GM06990 (cell line): Measurements from ENCODE around the gene CLGN.

Experiments used
- DNase-seq: peaks from one replicate; pipeline ENCODE4 v3.0.0-alpha.2; 2011; ENCODE audit not compliant: insufficient read length; ENCODE audit errors: extremely low read depth
- H3K27me3 ChIP-seq: replicated peaks from 2 replicates; pipeline ENCODE4 v1.6.0; 2011; ENCODE audit warnings: low read length; ENCODE audit not compliant: control insufficient read depth, insufficient read depth
- H3K36me3 ChIP-seq: 2 replicates; pipeline ENCODE4 v1.5.1; 2011; ENCODE audit warnings: low read length; ENCODE audit not compliant: control insufficient read depth, insufficient read depth
- H3K4me3 ChIP-seq: replicated peaks from 2 replicates; pipeline ENCODE4 v1.5.1; 2011; ENCODE audit warnings: low read depth, mild to moderate bottlenecking, control low read depth, low read length
- TF ChIP-seq, protein P1 (sequence below): IDR thresholded peaks from 2 replicates; pipeline ENCODE4 v1.5.1; 2011; ENCODE audit warnings: low read length, control low read depth, mild to moderate bottlenecking, inconsistent platforms; ENCODE audit not compliant: insufficient read depth, poor library complexity, severe bottlenecking

Gene CLGN

DNA sequence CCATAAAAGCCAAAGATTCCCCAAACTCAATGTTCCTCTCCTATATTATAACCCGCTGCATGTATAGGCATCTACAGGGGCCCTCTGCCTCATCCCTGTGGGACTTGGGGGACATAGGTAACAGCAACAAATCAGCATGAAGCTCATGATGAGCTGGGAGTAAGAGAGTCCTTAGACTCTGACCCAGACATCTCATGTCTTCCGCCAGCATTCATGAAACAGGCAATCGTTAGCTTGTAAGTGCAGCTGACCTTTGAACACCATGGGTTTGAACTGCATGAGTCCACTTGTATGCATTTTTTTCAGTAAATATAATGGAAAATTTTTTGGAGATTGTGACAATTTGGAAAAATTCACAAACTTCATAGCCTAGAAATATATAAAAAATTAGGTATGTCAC is 64.4 kb downstream of the CLGN start:
- H3K27me3 ChIP-seq, result no peaks in the 10 kb centered on the region
- H3K36me3 ChIP-seq, result no peaks in the 10 kb centered on the region
- TF ChIP-seq, protein P1, sequence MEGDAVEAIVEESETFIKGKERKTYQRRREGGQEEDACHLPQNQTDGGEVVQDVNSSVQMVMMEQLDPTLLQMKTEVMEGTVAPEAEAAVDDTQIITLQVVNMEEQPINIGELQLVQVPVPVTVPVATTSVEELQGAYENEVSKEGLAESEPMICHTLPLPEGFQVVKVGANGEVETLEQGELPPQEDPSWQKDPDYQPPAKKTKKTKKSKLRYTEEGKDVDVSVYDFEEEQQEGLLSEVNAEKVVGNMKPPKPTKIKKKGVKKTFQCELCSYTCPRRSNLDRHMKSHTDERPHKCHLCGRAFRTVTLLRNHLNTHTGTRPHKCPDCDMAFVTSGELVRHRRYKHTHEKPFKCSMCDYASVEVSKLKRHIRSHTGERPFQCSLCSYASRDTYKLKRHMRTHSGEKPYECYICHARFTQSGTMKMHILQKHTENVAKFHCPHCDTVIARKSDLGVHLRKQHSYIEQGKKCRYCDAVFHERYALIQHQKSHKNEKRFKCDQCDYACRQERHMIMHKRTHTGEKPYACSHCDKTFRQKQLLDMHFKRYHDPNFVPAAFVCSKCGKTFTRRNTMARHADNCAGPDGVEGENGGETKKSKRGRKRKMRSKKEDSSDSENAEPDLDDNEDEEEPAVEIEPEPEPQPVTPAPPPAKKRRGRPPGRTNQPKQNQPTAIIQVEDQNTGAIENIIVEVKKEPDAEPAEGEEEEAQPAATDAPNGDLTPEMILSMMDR, result no peak
- no peak for DNase-seq
- H3K4me3 ChIP-seq, result no peak overlapping the region

DNA sequence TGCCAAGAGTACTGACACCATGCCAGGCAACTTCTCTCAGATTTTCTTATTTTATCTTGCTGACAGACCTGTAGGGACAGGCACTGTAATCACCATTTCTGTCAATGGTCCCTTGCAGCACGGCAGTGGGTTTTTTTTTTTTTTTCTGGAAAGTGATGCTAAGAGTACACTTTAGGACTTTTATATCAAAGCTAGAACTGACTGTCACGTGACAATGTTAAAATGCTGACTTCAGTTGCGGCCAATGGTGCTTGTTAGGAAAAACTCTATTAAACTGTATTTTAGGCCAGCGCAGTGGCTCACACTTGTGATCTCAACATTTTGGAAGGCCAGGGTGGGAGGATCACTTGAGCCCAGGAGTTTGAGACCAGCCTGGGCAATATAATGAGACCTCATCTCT is 66.3 kb downstream of the CLGN start:
- H3K27me3 ChIP-seq, result no peaks in the 10 kb centered on the region; the same call in 1 of the 2 replicates
- TF ChIP-seq, protein P1, result no peak
- no peaks in the 10 kb centered on the region for H3K36me3 ChIP-seq
- no peak overlapping the region for H3K4me3 ChIP-seq
- DNase-seq, result no peak

DNA sequence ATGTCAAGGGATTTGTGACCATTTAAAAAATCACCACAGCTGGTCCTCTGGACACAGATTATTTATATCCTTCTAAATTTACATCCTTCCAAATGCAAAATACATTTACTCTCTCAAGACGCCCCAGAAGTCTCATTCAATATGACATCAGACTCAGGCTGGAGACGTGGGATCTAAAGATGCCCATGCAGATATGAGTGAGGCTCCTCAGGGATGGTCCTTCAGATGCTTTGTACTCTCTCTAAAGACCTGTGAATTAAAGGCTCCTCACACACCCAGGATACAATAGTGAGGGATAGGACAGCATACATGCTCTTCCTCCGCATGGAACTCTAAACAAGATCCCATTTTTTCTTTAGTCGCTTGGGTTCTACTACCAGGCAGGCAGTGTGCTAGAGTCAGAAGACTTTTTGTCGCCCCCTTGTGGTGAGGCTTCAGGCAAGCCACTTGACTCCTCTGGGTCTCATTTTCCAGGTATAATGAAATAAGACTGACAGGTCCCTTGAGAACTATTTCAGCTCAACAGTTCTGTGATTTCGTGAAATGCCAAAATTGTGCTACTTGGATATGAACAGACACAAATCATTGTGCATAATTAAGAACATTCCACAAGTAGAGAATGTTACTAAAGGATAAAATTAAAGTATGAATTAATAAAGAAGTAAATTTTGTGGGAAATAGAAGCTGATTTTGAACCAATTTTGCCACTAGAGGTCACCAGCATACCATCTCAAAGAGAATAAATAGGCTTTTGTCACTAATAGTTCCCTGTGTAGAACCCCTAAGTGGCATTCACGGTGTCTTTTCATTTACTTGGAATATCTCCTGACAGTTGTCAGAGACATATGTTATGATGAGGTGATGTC is 67.7 kb downstream of the CLGN start:
- TF ChIP-seq, protein P1, result peak; percentile 73
- H3K4me3 ChIP-seq, result no peak overlapping the region

DNA sequence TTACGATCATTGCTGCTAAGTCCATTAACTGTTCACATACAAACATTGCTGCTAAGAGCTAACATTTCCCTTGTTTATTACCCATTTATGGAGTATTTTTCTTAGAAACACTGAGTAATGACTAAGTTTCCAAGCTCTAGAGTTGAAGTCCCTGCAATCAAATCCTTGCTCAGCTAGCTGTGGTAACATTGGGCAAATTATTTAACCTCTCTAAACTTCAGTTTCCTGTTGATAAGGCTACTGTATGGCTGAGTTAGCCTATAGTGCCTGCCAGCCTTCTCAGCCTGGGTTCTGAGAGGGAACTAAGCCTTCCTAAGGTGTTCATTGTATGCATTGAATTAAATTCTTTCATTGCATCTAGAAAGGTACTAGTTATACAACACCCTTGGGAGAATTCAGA is 69.2 kb downstream of the CLGN start:
- TF ChIP-seq, protein P1, result no peak
- Histone ChIP-seq H3K36me3 (no peaks in the 10 kb centered on the region), H3K4me3 (no peak overlapping the region), H3K27me3 (no peaks in the 10 kb centered on the region; the same call in none of the 2 replicates)
- DNase-seq, result no peak

More for the DNA sequence above, 67.7 kb downstream of the CLGN start:
- no peaks in the 10 kb centered on the region; the same call in 1 of the 2 replicates for H3K27me3 ChIP-seq
- DNase-seq, result peak; percentile 21
- H3K36me3 ChIP-seq, result no peaks in the 10 kb centered on the region

DNA sequence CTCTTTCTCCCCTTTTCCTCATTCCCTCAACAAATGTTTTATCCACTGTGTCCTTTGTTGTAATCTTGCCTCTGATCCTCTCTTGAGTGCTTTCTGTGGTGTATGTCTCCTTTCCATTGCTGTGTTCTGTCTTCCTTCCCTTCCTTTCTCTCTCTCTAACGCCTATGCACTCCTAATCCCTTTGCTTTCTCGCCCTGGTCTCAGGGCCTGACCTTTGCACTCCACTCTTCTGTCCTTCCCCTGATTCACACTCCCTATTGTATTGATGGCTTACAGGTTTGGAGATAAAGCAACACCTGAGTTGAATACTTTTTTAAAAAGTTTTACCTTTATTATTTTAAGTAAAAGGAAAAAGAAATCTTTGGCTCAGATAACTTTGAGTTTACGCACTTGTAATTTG is 69.6 kb downstream of the CLGN start:
- no peak for DNase-seq
- no peak overlapping the region for H3K4me3 ChIP-seq
- no peaks in the 10 kb centered on the region for H3K36me3 ChIP-seq
- TF ChIP-seq, protein P1, result no peak
- no peaks in the 10 kb centered on the region; the same call in none of the 2 replicates for H3K27me3 ChIP-seq
